Measurements from ENCODE around the gene MALL. TPM values are rescaled to one million over a fixed set of nuclear protein-coding genes. Genes with fewer than 3 reads are reported as not detected.

Gene MALL
- total and polyA plus RNA-seq, 9 donors, result 5.6 to 16.1 (median 8.4) TPM

DNA sequence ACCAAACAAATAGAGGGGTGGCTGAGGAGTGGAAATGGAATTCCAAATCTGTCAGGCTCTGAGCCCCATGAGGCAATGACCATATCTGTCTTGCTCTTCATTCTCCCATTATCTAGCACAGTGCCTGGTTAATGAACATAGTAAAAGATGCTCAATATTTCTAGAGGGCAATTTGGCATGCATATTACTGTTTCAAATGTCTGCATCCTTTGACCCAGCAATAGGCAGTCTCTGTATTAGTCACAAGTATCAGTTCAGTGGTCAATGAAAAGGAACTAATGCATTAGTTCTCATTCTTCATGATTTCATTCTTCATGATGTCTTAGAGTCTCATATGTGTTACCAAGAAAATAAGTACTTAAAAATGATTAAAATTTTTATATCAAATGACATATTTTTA is 28.4 kb upstream of the MALL start:
- Histone ChIP-seq H3K27ac (ENCODE audit: low read length) (no peak overlapping the region), H3K36me3 (ENCODE audit: control insufficient read depth, insufficient read depth, low read length) (peaks cover 3% of the 10 kb centered on the region)

DNA sequence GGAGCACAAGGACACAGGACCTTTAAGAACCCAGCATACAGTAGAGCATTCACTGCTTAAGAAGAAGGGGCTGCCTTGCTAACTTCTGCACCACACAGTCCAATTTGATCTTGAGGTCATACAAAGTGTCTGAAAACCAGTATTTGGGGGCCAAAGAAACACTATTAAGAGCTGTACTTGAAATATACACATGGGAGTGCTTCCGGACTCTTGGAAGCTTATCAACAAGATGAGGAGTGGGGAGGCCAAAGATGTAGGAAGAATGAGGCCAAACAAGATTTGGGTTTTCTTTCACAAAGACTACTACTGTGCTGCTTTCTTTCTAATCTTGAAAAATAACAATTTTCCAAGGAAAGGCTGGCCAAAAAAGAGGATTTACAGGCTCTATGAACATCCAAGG is 24.8 kb upstream of the MALL start:
- no peak overlapping the region for H3K27ac ChIP-seq (ENCODE audit: low read length)
- no CpG with 5 or more reads among the region's 1 CpG for WGBS (ENCODE audit: insufficient coverage)
- DNase-seq, result peak; percentile 41

More for the DNA sequence above, 28.4 kb upstream of the MALL start:
- DNase-seq, result no peak
- Histone ChIP-seq H3K4me1 (ENCODE audit: control insufficient read depth, insufficient read depth, low read length) (no peaks in the 10 kb centered on the region), H3K27me3 (ENCODE audit: control insufficient read depth, insufficient read depth, low read length) (no peaks in the 10 kb centered on the region), H3K9me3 (replicated peaks; ENCODE audit: control insufficient read depth, low read depth, low read length) (no peaks in the 10 kb centered on the region), H3K4me3 (ENCODE audit: low read length) (no peak overlapping the region)

DNA sequence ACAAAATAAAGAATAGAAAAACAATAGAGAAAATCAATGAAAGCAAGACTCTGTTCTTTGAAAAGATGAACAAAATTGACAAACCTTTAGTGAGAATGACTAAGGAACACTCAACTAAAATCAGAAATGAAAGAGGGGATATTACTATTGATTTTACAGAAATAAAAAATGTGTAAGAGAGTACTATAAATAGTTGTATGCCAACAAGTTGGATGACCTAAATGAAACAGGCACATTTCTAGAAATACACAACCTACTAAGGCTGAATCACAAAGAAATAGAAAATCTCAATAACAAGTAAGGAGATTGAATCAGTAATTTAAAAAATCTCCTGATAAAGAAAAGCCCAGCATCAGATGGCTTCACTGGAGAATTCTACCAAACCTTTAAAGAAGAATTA is 18.4 kb upstream of the MALL start:
- Histone ChIP-seq H3K4me3 (ENCODE audit: low read length) (no peak overlapping the region), H3K4me1 (ENCODE audit: control insufficient read depth, insufficient read depth, low read length) (no peaks in the 10 kb centered on the region), H3K27me3 (ENCODE audit: control insufficient read depth, insufficient read depth, low read length) (no peaks in the 10 kb centered on the region), H3K36me3 (ENCODE audit: control insufficient read depth, insufficient read depth, low read length) (no peaks in the 10 kb centered on the region), H3K9me3 (replicated peaks; ENCODE audit: control insufficient read depth, low read depth, low read length) (peaks cover 3% of the 10 kb centered on the region), H3K27ac (ENCODE audit: low read length) (no peak overlapping the region)
- no peak for DNase-seq

More for the DNA sequence above, 24.8 kb upstream of the MALL start:
- Histone ChIP-seq H3K4me3 (ENCODE audit: low read length) (no peak overlapping the region), H3K36me3 (ENCODE audit: control insufficient read depth, insufficient read depth, low read length) (peaks cover 3% of the 10 kb centered on the region), H3K9me3 (replicated peaks; ENCODE audit: control insufficient read depth, low read depth, low read length) (no peaks in the 10 kb centered on the region), H3K4me1 (ENCODE audit: control insufficient read depth, insufficient read depth, low read length) (no peaks in the 10 kb centered on the region), H3K27me3 (ENCODE audit: control insufficient read depth, insufficient read depth, low read length) (no peaks in the 10 kb centered on the region)

DNA sequence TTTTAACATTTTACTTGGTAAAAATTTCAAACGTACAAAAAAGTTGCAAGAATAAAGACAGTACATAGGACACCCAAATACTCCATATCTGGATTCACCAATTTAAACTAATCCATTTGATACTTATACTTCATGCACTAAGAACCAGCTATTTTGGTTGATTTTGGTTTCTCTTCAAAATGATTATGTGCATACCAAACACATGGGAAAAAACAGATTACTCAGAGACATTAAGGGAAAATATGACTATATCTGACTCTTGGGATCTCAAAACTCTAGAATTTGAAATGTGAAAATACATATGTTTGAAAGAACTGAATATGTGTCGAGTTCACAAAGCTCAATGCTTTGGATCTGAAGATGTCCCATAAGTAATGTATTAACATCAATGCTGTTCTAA is 15.5 kb upstream of the MALL start:
- Histone ChIP-seq H3K36me3 (ENCODE audit: control insufficient read depth, insufficient read depth, low read length) (peaks cover 2% of the 10 kb centered on the region), H3K27me3 (ENCODE audit: control insufficient read depth, insufficient read depth, low read length) (no peaks in the 10 kb centered on the region), H3K4me3 (ENCODE audit: low read length) (no peak overlapping the region), H3K27ac (ENCODE audit: low read length) (no peak overlapping the region), H3K9me3 (replicated peaks; ENCODE audit: control insufficient read depth, low read depth, low read length) (peaks cover 3% of the 10 kb centered on the region), H3K4me1 (ENCODE audit: control insufficient read depth, insufficient read depth, low read length) (no peaks in the 10 kb centered on the region)
- no CpG with 5 or more reads among the region's 2 CpGs for WGBS (ENCODE audit: insufficient coverage)
- DNase-seq, result no peak

DNA sequence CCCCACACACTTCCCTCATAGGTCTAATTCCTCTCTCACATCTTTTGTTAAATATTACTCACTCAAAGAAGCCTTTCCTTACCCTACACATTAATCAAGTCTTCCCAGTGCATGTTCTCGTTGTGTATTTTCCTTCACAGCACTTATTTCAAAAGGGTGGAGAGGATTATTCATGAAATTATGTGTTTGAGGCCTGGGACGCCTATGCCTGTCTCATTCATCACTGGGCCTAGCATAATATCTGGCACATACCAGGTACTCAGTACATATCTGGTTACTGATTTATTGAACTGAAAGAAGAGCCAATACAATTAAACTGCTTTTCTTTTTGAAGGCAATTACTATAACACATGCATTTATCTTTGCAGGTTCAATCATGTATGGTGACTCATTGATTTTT is 15.1 kb upstream of the MALL start:
- no CpG with 5 or more reads among the region's 2 CpGs for whole genome bisulfite sequencing (ENCODE audit: insufficient coverage)

DNA sequence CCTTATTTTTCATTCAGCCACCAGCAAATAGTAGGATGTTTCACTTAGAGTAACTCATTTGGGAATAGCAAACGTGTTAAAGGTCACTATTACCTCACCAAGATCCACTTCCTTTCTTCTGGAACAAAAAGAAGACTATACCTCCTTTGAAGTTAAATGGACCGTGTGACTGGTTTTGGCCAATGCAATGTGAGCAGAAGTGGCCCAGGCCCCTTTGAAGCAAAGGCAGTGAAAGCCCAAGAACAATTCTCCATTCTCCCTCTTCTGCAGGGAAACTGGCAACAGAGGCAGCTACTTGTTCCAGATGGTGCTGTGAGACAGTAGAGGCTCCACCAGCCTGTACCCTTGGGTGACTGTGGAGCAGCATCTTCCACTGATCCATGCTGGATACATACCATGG is 11.3 kb upstream of the MALL start:
- 80% methylated on average over 1 of the region's 2 CpGs for WGBS (ENCODE audit: insufficient coverage)
- peaks cover 2% of the 10 kb centered on the region for H3K36me3 ChIP-seq (ENCODE audit: control insufficient read depth, insufficient read depth, low read length)
- H3K4me1 ChIP-seq (ENCODE audit: control insufficient read depth, insufficient read depth, low read length), result no peaks in the 10 kb centered on the region
- H3K27ac ChIP-seq (ENCODE audit: low read length), result no peak overlapping the region
- no peak for DNase-seq
- H3K9me3 ChIP-seq (replicated peaks; ENCODE audit: control insufficient read depth, low read depth, low read length), result no peaks in the 10 kb centered on the region
- H3K4me3 ChIP-seq (ENCODE audit: low read length), result no peak overlapping the region
- H3K27me3 ChIP-seq (ENCODE audit: control insufficient read depth, insufficient read depth, low read length), result no peaks in the 10 kb centered on the region

More for the DNA sequence above, 15.1 kb upstream of the MALL start:
- Histone ChIP-seq H3K9me3 (replicated peaks; ENCODE audit: control insufficient read depth, low read depth, low read length) (peaks cover 3% of the 10 kb centered on the region), H3K27me3 (ENCODE audit: control insufficient read depth, insufficient read depth, low read length) (no peaks in the 10 kb centered on the region), H3K4me3 (ENCODE audit: low read length) (no peak overlapping the region), H3K36me3 (ENCODE audit: control insufficient read depth, insufficient read depth, low read length) (peaks cover 2% of the 10 kb centered on the region), H3K27ac (ENCODE audit: low read length) (no peak overlapping the region), H3K4me1 (ENCODE audit: control insufficient read depth, insufficient read depth, low read length) (no peaks in the 10 kb centered on the region)
- no peak for DNase-seq

DNA sequence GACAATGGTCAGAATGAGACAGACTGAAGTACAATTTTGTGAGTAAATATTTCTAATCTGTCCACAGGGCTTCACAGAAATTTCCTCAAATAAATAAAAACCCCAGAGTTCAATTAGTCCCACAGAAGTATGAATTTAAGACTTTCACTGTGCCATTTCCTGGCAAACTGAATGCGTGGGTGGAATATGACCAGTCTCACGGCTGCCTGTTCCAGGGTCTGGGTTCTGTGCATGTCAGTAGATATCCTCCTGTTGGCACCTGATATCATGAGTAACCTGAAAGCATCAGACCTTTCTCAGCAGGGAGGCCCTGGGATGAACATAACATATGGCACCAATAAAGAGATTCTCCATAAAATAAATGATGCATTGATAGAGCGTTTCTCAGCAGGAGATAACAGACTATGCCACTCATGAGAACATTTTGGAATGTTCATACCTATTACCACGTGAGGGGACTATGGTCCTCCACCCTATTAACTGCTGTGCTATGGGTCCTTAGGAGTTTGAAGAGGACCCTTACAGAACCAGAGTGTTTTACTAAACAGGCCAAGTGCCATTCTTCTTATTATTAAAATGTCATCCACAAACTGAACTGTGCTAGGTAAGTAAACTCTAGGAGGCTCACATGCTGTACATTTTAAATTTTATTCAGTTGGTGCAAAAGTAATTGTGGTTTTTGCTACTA is 10.6 kb upstream of the MALL start:
- Histone ChIP-seq H3K36me3 (ENCODE audit: control insufficient read depth, insufficient read depth, low read length) (peaks cover 2% of the 10 kb centered on the region), H3K27me3 (ENCODE audit: control insufficient read depth, insufficient read depth, low read length) (no peaks in the 10 kb centered on the region)
- 58% methylated on average over 2 of the region's 4 CpGs for WGBS (ENCODE audit: insufficient coverage)

DNA sequence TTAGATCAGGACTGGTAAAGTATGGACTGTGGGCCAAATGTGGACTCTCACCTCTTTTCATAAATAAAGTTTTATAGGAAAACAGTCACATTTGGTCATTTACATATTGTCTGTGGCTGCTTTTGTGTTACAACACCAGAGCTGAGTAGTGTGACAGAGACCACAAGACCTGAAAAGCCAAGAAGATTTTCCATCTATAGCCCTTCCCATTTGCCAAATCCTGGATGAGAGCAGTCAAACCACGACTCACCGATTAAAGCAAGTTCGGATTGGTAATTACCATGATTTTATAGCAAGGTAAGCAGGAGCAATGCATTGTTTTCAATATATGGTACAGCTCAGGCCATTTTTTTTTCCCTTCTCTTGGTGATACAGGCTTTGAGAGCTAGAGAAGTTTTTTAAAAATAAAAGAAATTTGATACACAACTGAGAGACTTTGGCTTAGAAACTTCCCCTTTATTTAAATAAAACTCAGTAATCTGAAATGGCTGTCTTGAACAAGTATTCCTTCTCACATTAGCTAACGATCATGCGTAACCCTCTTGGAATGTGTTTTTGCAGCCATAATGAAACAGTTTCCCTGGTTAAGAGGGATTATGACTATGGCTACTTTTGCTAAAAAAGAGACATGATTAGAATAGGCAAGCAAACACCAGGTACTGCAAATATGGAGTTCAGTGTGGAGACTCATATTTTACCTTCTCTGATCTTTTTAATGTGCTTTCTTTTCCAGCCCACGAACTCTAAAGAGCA is 9.5 kb upstream of the MALL start:
- no peaks in the 10 kb centered on the region for H3K9me3 ChIP-seq (replicated peaks; ENCODE audit: control insufficient read depth, low read depth, low read length)
- no peaks in the 10 kb centered on the region for H3K4me1 ChIP-seq (ENCODE audit: control insufficient read depth, insufficient read depth, low read length)
- no peak overlapping the region for H3K27ac ChIP-seq (ENCODE audit: low read length)
- H3K36me3 ChIP-seq (ENCODE audit: control insufficient read depth, insufficient read depth, low read length), result peaks cover 2% of the 10 kb centered on the region
- H3K4me3 ChIP-seq (ENCODE audit: low read length), result no peak overlapping the region
- no peaks in the 10 kb centered on the region for H3K27me3 ChIP-seq (ENCODE audit: control insufficient read depth, insufficient read depth, low read length)
- no peak for DNase-seq
- no CpG with 5 or more reads among the region's 6 CpGs for WGBS (ENCODE audit: insufficient coverage)

More for the DNA sequence above, 10.6 kb upstream of the MALL start:
- Histone ChIP-seq H3K27ac (ENCODE audit: low read length) (no peak overlapping the region), H3K4me3 (ENCODE audit: low read length) (no peak overlapping the region), H3K4me1 (ENCODE audit: control insufficient read depth, insufficient read depth, low read length) (no peaks in the 10 kb centered on the region), H3K9me3 (replicated peaks; ENCODE audit: control insufficient read depth, low read depth, low read length) (no peaks in the 10 kb centered on the region)
- no peak for DNase-seq

DNA sequence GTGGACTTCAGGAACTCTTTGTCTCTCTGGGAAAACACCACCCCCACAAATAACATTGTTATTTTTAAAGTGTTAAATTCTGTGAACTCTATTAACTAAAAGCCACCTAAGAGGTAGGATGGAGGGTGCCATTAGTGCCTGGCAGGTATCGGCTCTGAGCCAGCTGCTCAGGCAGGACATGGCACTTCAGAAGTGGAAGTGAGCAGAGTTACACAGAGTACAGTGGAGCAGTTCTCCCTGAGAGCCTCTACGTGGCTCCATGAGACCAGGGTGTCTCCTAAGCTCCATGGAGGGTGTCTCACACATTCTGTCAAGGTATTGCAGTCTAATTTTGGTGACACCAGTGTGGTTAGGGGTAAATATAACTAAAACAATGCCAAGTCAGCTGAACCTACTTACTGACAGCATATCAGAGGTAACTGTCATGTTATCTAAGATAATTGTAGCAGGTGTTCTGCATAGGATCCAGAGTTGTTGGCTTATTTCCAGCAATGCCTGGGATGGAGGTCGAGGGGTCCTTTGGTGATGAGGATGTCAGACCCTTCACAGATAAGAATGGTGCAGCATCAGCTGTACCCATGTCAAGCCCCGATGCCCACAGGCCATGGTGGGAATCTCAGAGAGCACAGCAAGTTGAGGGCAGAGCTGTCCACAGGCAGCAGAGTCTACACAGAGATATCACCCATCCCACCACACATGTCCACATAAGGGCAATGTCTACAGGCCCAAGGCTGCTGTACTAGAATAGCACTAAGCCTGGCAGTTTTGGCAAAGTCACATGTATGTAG is 8.6 kb upstream of the MALL start:
- no peak overlapping the region for H3K27ac ChIP-seq (ENCODE audit: low read length)
- 83% methylated on average over 1 of the region's 4 CpGs for WGBS (ENCODE audit: insufficient coverage)
- H3K4me1 ChIP-seq (ENCODE audit: control insufficient read depth, insufficient read depth, low read length), result no peaks in the 10 kb centered on the region
- no peak overlapping the region for H3K4me3 ChIP-seq (ENCODE audit: low read length)
- H3K9me3 ChIP-seq (replicated peaks; ENCODE audit: control insufficient read depth, low read depth, low read length), result no peaks in the 10 kb centered on the region
- H3K36me3 ChIP-seq (ENCODE audit: control insufficient read depth, insufficient read depth, low read length), result peaks cover 2% of the 10 kb centered on the region
- no peak for DNase-seq
- peaks cover 3% of the 10 kb centered on the region for H3K27me3 ChIP-seq (ENCODE audit: control insufficient read depth, insufficient read depth, low read length)

DNA sequence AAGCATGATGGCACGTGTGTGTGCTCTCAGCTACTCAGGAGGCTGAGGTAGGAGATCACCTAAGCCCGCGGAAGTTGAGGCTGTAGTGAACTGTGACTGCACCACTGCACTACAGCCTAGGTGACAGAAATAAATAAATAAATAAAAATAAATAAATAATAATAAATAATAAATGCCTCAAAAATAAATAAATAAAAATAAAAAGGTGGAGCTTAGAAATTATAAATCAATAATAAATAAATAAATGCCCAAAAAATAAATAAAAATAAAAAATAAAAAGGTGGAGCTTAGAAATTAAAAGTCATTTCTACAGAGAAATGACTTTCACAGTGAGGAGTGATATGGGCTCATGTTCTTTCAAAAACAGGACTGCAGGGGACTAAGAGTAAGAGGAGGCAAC is 6.0 kb upstream of the MALL start:
- Histone ChIP-seq H3K27me3 (ENCODE audit: control insufficient read depth, insufficient read depth, low read length) (peaks cover 11% of the 10 kb centered on the region), H3K27ac (ENCODE audit: low read length) (no peak overlapping the region), H3K9me3 (replicated peaks; ENCODE audit: control insufficient read depth, low read depth, low read length) (no peaks in the 10 kb centered on the region), H3K4me3 (ENCODE audit: low read length) (no peak overlapping the region), H3K4me1 (ENCODE audit: control insufficient read depth, insufficient read depth, low read length) (peaks cover 1% of the 10 kb centered on the region), H3K36me3 (ENCODE audit: control insufficient read depth, insufficient read depth, low read length) (no peaks in the 10 kb centered on the region)
- WGBS (ENCODE audit: insufficient coverage), result no CpG with 5 or more reads among the region's 3 CpGs
- no peak for DNase-seq

Data from muscle of leg (tissue), 11 donors.